Fibroblast of skin of back (primary cell): Measurements from ENCODE around the gene KCNK2. TPM values are rescaled to one million over a fixed set of nuclear protein-coding genes. Genes with fewer than 3 reads are reported as not detected.
A peak's percentile ranks its signal among the peaks of the same experiment; 100 is the strongest.

ENCODE experiments used
- DNase-seq: peaks from one replicate; pipeline ENCODE4 v3.0.0-alpha.2; 2013
- polyA plus RNA-seq, 2 experiments: library from polyadenylated mRNA; unstranded; fragments of 120-200 nt; gene quantifications; one replicate each; pipeline ENCODE4 v1.2.1, GENCODE V29; 2013; ENCODE audit not compliant: insufficient read length in 2 of 2

Gene KCNK2, protein sequence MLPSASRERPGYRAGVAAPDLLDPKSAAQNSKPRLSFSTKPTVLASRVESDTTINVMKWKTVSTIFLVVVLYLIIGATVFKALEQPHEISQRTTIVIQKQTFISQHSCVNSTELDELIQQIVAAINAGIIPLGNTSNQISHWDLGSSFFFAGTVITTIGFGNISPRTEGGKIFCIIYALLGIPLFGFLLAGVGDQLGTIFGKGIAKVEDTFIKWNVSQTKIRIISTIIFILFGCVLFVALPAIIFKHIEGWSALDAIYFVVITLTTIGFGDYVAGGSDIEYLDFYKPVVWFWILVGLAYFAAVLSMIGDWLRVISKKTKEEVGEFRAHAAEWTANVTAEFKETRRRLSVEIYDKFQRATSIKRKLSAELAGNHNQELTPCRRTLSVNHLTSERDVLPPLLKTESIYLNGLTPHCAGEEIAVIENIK
- polyA plus RNA-seq (2013, experiment 1 of 2; ENCODE audit: insufficient read length), result 5.0 TPM
- 7.4 TPM for polyA plus RNA-seq (2013, experiment 2 of 2; ENCODE audit: insufficient read length)

DNA sequence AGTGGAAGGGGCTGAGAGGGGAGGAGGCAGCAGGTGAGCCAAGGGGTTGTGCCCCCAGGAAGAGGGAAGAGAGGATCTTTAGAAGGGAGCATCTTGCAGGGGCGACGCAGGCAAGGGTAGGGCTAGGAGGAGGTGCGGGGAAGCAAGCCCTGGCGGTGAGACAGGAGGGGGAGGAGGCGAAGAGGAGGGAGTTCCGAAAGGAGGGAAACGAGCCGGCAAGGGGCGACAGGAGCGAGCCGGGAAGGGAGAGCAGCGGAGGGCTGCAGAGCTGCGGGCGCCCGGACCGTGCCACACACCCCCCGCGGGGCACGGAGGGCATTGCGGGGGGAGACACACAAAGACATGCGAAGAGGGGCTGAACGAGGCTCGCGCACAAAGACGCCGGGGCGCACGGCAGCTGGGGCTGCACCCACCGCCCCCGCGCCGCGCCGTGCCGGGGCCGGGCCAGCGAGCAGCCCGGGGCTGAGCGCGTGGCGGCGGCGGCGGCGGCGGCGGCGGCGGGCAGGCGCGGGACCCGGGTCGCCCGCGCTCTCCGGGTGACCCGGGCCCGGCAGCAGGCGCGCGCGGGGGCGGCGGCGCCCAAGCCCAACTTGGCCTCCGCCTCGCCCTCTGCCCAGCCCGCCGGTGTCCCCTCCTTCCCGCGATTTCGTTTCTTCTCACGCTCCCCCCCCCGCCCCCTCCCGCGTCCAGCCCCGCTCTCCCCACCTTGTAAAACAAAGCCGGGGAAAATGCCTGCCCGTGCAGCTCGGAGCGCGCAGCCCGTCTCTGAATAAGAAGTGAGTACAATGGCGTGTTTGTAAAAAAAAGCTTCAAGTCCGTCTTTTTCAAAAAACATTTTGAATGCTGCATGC, at the start of gene KCNK2:
KCNK2 (plus strand) TSS at position 206 of the 851 bp plus-strand sequence. CDS start 649 bp downstream, outside the sequence.
- peak; percentile 40 for DNase-seq

DNA sequence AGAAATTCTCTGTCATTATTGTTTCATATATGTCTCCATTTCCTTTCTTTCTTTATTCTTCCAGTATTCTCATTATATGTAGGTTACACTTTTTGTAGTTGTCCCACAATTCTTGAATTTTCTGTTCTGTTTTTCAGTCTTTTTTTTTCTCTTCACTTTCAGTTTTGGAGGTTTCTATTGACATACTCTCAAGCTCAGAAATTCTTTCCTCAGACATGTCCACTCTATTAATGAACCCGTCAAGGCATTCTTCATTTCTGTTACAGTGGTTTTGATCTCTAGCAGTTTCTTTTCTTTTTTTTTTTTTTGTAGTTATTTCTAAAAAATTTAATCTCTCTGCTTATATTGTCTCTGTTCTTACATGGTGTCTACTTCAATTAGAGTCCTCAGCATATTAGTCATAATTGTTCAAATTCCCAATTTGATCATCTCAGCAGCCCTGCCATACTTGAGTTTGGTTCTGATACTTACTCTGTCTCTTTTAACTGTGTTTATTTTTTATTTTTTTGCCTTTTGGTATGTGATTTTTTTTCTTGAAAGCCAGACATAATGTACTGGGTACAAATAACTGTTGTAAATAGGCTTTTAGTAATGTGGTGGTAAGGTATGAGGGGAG, 49.5 kb upstream of the KCNK2 start:
- DNase-seq, result no peak

DNA sequence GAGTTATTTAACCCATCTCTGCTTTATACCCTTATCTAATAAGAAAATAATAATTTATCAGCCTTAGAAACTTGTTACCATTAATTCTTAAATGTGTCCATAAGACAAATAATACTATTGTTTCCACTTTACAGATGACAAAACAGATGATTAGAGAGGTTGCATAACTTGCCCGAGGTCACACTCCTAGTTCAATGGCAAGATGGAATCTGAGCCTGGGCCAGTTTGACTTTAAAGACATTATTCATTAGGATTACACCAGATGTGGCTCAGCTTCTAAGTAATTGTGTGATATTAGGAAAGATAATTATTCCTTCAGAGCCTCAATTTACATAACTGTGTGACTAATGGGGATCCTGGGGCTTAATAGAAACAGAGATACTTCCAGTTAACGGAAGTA, 42.3 kb upstream of the KCNK2 start:
- no peak for DNase-seq

GRCh38 chr1:215043401-215043800, 39.1 kb upstream of the KCNK2 start:
- DNase-seq, result no peak

GRCh38 chr1:215044151-215044550, 38.4 kb upstream of the KCNK2 start:
- DNase-seq, result no peak

DNA sequence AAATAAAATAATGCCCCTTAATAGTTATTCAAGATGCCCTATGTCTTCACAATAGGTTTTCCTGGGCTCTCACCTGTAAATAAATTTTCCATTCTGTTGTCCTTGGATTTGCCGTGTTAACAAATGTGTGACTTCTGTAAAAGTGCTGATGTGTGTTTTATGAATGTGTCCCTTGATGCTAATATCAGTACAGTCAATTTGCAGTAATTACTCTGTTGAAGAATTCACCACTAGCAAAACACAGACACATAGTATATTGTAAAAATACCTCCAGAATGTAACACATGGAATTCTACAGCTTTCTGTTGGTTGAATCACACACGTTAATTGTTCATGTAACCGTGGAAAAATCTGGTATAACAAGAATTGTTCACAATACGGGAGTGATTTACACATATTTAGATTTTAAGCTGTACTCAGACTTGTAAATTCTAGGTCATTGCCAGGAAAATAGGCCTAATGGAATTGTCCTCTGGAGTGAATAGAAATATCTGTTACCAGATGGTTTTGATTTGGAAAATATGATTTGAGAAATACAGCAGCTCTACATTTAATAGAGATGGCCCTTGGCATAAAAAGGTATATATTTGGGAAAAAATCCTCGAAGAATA, 36.7 kb upstream of the KCNK2 start:
- DNase-seq, result peak; percentile 21

GRCh38 chr1:215052256-215053015, 30.1 kb upstream of the KCNK2 start:
- DNase-seq, result peak; percentile 84

DNA sequence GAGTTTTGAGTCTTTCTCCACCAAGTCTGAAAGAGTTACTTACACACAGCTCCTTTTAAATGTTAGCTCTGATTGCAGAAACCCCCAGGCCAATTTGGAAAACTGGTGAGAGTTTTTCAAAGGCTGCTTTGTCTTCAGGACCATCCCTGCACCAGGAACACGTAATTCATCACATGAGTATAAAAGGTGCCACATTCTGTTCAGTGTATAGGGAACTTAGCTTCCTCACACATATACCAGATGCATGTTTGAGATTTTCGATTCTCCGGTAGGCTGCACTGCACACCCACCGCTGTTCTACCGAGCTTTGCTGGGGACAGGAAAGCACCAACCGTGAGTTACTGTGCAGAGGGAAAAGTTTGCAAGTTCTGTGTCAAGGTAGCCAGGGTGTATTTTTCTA, 28.3 kb upstream of the KCNK2 start:
- DNase-seq, result no peak

DNA sequence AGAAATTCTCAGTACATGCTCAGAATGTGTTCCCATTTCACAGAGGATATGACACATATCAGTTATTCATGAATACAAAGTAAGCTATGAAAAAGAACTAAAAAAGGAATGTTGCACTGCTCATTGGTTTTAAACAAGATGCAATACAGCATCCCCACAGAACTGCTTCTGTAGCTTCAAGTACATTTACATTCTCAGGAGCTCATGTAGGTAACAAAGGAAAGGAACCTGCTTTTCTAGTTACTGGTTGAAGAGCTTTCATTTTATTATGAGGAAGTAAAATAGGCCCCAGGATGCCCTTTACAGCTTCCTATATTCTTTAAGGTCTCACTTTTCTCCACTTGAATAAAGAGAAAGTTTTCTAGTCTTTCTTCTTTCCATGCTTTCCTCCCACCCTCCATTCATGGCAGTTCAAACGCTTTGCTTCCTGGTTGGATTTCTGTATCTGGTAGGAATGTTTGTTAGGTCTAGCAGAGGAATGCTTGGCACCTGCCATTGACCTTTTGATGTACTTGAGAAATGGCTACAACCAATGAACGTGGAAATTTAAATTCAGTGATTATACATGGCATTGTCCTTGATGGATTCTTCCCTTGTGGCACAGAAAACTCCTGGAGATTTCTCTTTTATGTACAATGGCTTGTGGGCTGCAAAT, 27.1 kb upstream of the KCNK2 start:
- peak; percentile 7 for DNase-seq

- DNase-seq, result peak; percentile 71
Observed at GRCh38 chr1:215056584-215056983, 26.0 kb upstream of the KCNK2 start.

GRCh38 chr1:215059947-215060346, 22.6 kb upstream of the KCNK2 start:
- no peak for DNase-seq

DNA sequence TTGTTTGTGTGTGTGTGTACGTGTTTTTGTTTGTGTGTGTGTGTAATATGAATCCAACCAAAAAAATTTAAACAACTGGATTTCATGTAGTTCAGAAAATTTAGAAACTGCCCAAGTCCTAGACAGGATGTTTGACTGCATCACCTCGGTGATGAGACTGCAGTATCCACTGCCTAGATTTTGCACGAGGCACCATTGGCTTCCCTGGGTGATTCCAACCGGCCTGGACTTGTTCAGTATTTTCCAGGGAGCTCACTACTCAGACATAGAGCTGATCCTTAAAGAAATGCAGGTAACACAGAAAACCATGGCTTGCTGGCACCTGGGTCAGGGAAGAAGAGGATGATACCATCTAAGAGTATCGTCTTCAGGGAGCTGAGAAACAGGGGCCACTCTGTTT, 18.2 kb upstream of the KCNK2 start:
- DNase-seq, result no peak

DNA sequence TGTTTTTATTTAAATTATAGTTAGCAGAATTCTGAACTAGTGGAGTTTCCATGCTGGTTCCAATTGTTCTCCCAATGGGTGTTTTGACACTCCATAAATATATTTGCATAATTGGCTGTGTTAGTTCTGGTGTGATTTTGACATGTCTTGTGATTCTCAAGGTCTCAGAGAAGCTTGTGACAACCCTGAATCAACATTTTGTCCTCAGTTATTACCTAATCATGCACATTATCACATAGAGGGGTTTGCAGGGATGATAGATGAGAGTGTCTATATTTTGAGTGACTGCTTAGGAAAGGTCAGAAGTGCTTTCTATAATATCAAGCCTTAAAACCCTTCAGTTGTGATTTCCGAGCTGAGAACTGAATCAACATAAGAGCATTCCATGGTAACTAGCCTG, 11.5 kb upstream of the KCNK2 start:
- no peak for DNase-seq

- peak; percentile 32 for DNase-seq
Observed at GRCh38 chr1:215076322-215076721, 6.2 kb upstream of the KCNK2 start.

- DNase-seq, result no peak
Observed at GRCh38 chr1:215079456-215079855, 3.1 kb upstream of the KCNK2 start.

DNA sequence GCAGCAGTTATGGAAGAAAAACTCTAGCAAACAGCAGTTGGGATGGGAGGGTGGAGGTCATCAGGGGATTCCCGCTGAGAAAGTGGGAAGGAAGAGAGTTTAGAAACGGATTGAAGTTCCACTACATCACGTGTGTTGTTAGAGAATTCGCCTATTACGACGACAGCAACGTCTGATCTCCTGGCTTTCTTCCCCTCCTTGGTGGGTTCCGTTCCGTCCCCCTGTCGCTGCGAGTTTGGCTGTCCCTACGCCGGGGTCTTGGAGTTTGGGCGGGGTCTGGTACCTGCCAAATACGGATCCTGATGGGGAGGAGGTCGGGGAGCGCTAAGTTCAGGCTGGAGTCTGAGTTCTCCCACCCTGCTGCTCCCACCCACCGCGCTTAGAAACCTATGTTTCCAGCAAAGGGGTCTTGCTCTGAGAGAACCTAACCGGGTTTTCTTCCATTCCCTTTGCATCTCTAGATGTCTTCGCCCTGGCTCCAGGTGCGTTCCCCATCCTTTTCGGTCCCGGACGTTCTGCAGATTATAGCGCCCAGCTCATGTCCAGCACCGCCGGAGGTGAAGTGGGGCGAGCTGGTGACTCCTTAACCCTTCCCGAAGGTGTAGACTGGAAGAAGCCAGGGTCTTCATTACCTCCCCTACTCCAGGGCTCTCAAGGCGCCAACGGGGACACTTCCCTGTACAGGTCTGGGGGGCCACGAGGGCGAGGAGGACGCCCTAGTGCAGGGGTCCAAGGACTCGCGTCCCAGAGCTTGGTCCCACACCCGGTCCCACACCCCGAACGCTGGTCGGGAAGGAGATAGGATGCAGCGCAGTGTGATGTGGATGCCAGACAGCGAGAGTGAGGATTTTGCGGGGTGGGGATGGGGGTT, 641 bp upstream of the KCNK2 start:
- no peak for DNase-seq

- peak; percentile 40 for DNase-seq
Observed at GRCh38 chr1:215083383-215083961, 935 bp downstream of the KCNK2 start.

DNA sequence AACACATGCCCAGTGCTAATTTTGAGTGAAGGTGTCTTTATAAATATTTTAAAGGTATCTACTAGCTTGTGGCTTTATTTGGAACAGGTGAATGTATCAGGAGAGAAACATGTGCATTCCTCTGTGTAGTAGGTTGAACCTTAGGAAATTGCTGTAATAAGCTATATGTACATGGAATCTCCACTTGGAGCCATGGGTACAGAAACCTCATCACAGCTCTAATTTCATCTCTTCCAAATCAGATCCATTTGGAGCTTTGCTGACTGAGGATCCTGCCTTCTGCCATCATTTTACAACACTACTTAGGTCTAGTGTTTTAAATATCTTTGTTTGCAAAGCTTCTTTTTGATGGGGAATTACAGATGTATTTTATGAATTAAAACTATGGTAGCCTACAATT, 2.1 kb downstream of the KCNK2 start:
- no peak for DNase-seq

- no peak for DNase-seq
Observed at GRCh38 chr1:215087603-215088002, 5.1 kb downstream of the KCNK2 start.

DNA sequence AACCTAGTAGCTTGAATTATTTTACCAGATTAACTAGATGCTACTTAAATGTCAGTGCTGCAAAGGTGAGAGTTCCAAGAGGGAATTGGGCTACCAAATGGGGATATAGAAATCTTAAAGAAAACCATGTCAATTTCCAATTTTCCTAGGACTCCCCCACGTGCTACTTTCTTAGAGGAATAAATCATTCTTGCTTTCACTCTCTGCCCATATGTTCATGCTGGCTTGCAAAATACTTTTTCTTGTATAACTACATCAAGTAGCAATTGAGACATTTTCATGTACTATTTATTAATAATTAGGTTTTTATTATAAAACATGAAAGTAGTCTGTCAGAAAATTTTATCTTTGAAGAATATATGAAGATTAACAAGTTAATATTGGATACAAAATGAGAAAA, 11.8 kb downstream of the KCNK2 start:
- DNase-seq, result no peak
